Measurements from ENCODE around the gene ST3GAL4. TPM values are rescaled to one million over a fixed set of nuclear protein-coding genes. Genes with fewer than 3 reads are reported as not detected.
"Not testable (repeated sequence)": the region's sequence is repeated elsewhere in the genome, so short reads cannot be mapped to it uniquely, and the experiment has no call there.

The ST3GAL4 gene
- total RNA-seq, 1 donor from 2014 or later = 28.2 TPM

- DNase-seq (ENCODE audit: low read depth, low spot score) = no peak
Observed at GRCh38 chr11:126384449-126385070, 29.1 kb downstream of the ST3GAL4 start.

GRCh38 chr11:126385991-126386728, 30.7 kb downstream of the ST3GAL4 start:
- no peak for DNase-seq (ENCODE audit: low read depth, low spot score)

- DNase-seq (ENCODE audit: low read depth, low spot score) = not testable (repeated sequence)
Observed at GRCh38 chr11:126386729-126387071, 31.2 kb downstream of the ST3GAL4 start.

- no peak for DNase-seq (ENCODE audit: low read depth, low spot score)
Observed at GRCh38 chr11:126387857-126388256, 32.4 kb downstream of the ST3GAL4 start.

GRCh38 chr11:126390272-126390867, 34.9 kb downstream of the ST3GAL4 start:
- no peak for DNase-seq (ENCODE audit: low read depth, low spot score)

- no peak for DNase-seq (ENCODE audit: low read depth, low spot score)
Observed at GRCh38 chr11:126391286-126391954, 35.9 kb downstream of the ST3GAL4 start.

GRCh38 chr11:126391970-126392632, 36.6 kb downstream of the ST3GAL4 start:
- no peak for DNase-seq (ENCODE audit: low read depth, low spot score)

GRCh38 chr11:126392633-126393013, 37.1 kb downstream of the ST3GAL4 start:
- no peak for DNase-seq (ENCODE audit: low read depth, low spot score)

- no peak for DNase-seq (ENCODE audit: low read depth, low spot score)
Observed at GRCh38 chr11:126393143-126393542, 37.7 kb downstream of the ST3GAL4 start.

- no peak for DNase-seq (ENCODE audit: low read depth, low spot score)
Observed at GRCh38 chr11:126394036-126394435, 38.5 kb downstream of the ST3GAL4 start.

- not testable (repeated sequence) for DNase-seq (ENCODE audit: low read depth, low spot score)
Observed at GRCh38 chr11:126394634-126395072, 39.2 kb downstream of the ST3GAL4 start.

- not testable (repeated sequence) for DNase-seq (ENCODE audit: low read depth, low spot score)
Observed at GRCh38 chr11:126395784-126396183, 40.3 kb downstream of the ST3GAL4 start.

- not testable (repeated sequence) for DNase-seq (ENCODE audit: low read depth, low spot score)
Observed at GRCh38 chr11:126396266-126396665, 40.8 kb downstream of the ST3GAL4 start.

- no peak for DNase-seq (ENCODE audit: low read depth, low spot score)
Observed at GRCh38 chr11:126396965-126397364, 41.5 kb downstream of the ST3GAL4 start.

- DNase-seq (ENCODE audit: low read depth, low spot score) = no peak
Observed at GRCh38 chr11:126398296-126398695, 42.8 kb downstream of the ST3GAL4 start.

- DNase-seq (ENCODE audit: low read depth, low spot score) = no peak
Observed at GRCh38 chr11:126398721-126399120, 43.2 kb downstream of the ST3GAL4 start.

GRCh38 chr11:126400019-126400418, 44.5 kb downstream of the ST3GAL4 start:
- no peak for DNase-seq (ENCODE audit: low read depth, low spot score)

- no peak for DNase-seq (ENCODE audit: low read depth, low spot score)
Observed at GRCh38 chr11:126400479-126400878, 45.0 kb downstream of the ST3GAL4 start.

GRCh38 chr11:126403022-126403581, 47.6 kb downstream of the ST3GAL4 start:
- DNase-seq (ENCODE audit: low read depth, low spot score) = no peak

- no peak for DNase-seq (ENCODE audit: low read depth, low spot score)
Observed at GRCh38 chr11:126403658-126404057, 48.2 kb downstream of the ST3GAL4 start.

GRCh38 chr11:126404367-126404766, 48.9 kb downstream of the ST3GAL4 start:
- no peak for DNase-seq (ENCODE audit: low read depth, low spot score)
